HG03442 (cell line): Measurements from ENCODE around the gene CUBN.

Source experiments
- ATAC-seq: cut with Tn5 transposase; IDR thresholded peaks from one replicate; pipeline ENCODE4 v1.9.1; 2021; ENCODE audit warnings: mild to moderate bottlenecking, moderate library complexity; ENCODE audit not compliant: unreplicated experiment

Gene CUBN

GRCh38 chr10:16803464-16803863, 326.1 kb downstream of the CUBN start:
- ATAC-seq = no peak

- peak; percentile 86 for ATAC-seq
Measured at GRCh38 chr10:16799621-16800020, 330.0 kb downstream of the CUBN start.

GRCh38 chr10:16798571-16798970, 331.0 kb downstream of the CUBN start:
- no peak for ATAC-seq

GRCh38 chr10:16795410-16796073, 334.1 kb downstream of the CUBN start:
- peak; percentile 31 for ATAC-seq

GRCh38 chr10:16794005-16794404, 335.6 kb downstream of the CUBN start:
- ATAC-seq = no peak

- ATAC-seq = no peak
Measured at GRCh38 chr10:16792675-16793074, 336.9 kb downstream of the CUBN start.

GRCh38 chr10:16789765-16790164, 339.8 kb downstream of the CUBN start:
- ATAC-seq = no peak

- ATAC-seq = no peak
Measured at GRCh38 chr10:16789261-16789660, 340.4 kb downstream of the CUBN start.

GRCh38 chr10:16788778-16789177, 340.8 kb downstream of the CUBN start:
- ATAC-seq = no peak

- ATAC-seq = peak; percentile 42
Measured at GRCh38 chr10:16788125-16788524, 341.5 kb downstream of the CUBN start.

GRCh38 chr10:16787361-16787791, 342.2 kb downstream of the CUBN start:
- peak; percentile 74 for ATAC-seq

- ATAC-seq = no peak
Measured at GRCh38 chr10:16780338-16780880, 349.2 kb downstream of the CUBN start.

- peak; percentile 71 for ATAC-seq
Measured at GRCh38 chr10:16779384-16779915, 350.2 kb downstream of the CUBN start.

- ATAC-seq = peak; percentile 53
Measured at GRCh38 chr10:16777473-16778370, 351.9 kb downstream of the CUBN start.

GRCh38 chr10:16776896-16777295, 352.7 kb downstream of the CUBN start:
- ATAC-seq = no peak
